ENCODE results near the gene CD38. TPM values are rescaled to one million over a fixed set of nuclear protein-coding genes. Genes with fewer than 3 reads are reported as not detected.

CD38 gene
- total RNA-seq, 1 experiment from 2014 or later = 0.99 TPM

DNA sequence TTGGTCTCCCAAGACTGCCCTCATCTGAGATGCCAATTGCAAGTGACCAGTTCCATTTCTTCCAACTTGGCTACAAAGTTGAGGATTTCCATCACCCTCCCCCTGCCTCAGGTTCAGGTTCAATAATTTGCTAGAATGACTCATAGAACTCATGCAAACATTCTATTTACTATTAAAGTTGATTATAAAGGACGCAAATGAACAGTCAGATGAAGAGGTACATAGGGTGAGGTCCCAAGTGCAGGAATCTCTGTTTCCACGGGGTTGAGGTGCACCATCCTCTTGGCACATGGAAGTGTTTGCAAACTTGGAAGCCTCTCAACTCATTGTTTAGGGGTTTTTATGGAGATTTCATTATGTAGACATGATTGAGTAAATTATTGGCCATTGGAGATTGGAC is 119.4 kb downstream of the CD38 start:
- no peak for DNase-seq (ENCODE audit: low read depth)

- peak; percentile 37 for DNase-seq (ENCODE audit: low read depth)
These were observed 120.8 kb downstream of the CD38 start for GRCh38 chr4:15898902-15899301.

DNA sequence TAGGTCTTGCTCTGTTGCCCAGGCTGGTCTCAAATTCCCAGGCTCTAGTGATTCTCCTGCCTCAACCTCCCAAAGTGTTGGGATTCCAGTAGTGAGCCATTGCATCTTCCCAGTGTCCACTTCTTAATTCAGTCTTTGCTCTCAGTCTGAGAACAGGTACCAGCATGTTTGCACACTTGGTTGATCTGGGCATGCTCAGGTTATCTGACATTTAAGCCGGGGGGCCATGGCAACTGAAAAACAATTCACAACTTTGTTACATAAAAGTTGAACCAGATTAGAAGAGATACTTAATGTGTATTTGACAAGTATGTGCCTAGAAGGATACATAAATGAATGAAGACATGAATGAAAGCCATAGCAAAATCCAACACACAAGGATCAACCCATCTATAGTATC is 121.4 kb downstream of the CD38 start:
- no peak for DNase-seq (ENCODE audit: low read depth)

GRCh38 chr4:15901007-15901406 is 122.9 kb downstream of the CD38 start:
- DNase-seq (ENCODE audit: low read depth) = no peak

GRCh38 chr4:15901998-15902397 is 123.9 kb downstream of the CD38 start:
- DNase-seq (ENCODE audit: low read depth) = no peak

- DNase-seq (ENCODE audit: low read depth) = no peak
These were observed 124.6 kb downstream of the CD38 start for GRCh38 chr4:15902746-15903145.

Other genes with a start within 250 kb of the CD38 start
- gene FBXL5, start 123.0 kb upstream of the CD38 start, total RNA-seq (2014; rRNA removed; shearing (Covaris generic)) = 91.0 and 123 TPM in 2 replicates
- 55.4 and 76.3 TPM in 2 replicates for gene FAM200B, start 96.5 kb upstream of the CD38 start, total RNA-seq (2014; rRNA removed; shearing (Covaris generic))
- 3.0 and 8.6 TPM in 2 replicates for gene BST1, start 75.3 kb upstream of the CD38 start, total RNA-seq (2014; rRNA removed; shearing (Covaris generic))
- 0.49 TPM in 1 of 2 replicates, not detected in the other for gene FGFBP1, start 160.4 kb downstream of the CD38 start, total RNA-seq (2014; rRNA removed; shearing (Covaris generic))
- not detected in 2 replicates for gene FGFBP2, start 184.8 kb downstream of the CD38 start, total RNA-seq (2014; rRNA removed; shearing (Covaris generic))